Loucy (cell line): ENCODE measurements around the gene L1TD1.
"Not testable (repeated sequence)": the region's sequence is repeated elsewhere in the genome, so short reads cannot be mapped to it uniquely, and the experiment has no call there.

ENCODE experiments used
- H2AFZ ChIP-seq: fragments of 200-600 bp; sonication (generic); 2 replicates; pipeline ENCODE4 v1.6.0; 2016; ENCODE audit warnings: antibody characterized with exemption, mild to moderate bottlenecking, low read length, moderate library complexity
- H3F3A ChIP-seq: fragments of 200-600 bp; 2 replicates; pipeline ENCODE4 v1.6.0; 2016; ENCODE audit warnings: antibody characterized with exemption, low read depth, mild to moderate bottlenecking
- H3K27me3 ChIP-seq: fragments of 200-600 bp; sonication (generic); 2 replicates; pipeline ENCODE4 v1.6.1; 2014; ENCODE audit warnings: low read length, mild to moderate bottlenecking; ENCODE audit not compliant: insufficient read depth, poor library complexity, severe bottlenecking
- H3K36me3 ChIP-seq: fragments of 200-600 bp; sonication (generic); 2 replicates; pipeline ENCODE4 v1.6.1; 2016; ENCODE audit warnings: low read length; ENCODE audit not compliant: insufficient read depth
- H3K4me1 ChIP-seq: fragments of 200-600 bp; sonication (generic); 2 replicates; pipeline ENCODE4 v1.5.1; 2014; ENCODE audit warnings: low read length, mild to moderate bottlenecking; ENCODE audit not compliant: insufficient read depth, poor library complexity, severe bottlenecking
- H3K4me2 ChIP-seq: fragments of 200-600 bp; sonication (generic); 2 replicates; pipeline ENCODE4 v1.6.0; 2014; ENCODE audit warnings: antibody characterized with exemption, low read length, low read depth, mild to moderate bottlenecking; ENCODE audit not compliant: poor library complexity, severe bottlenecking
- H3K4me3 ChIP-seq: fragments of 200-600 bp; sonication (generic); 2 replicates; pipeline ENCODE4 v1.5.1; 2014; ENCODE audit warnings: low read length, mild to moderate bottlenecking, mixed read lengths; ENCODE audit not compliant: poor library complexity, severe bottlenecking
- H3K79me2 ChIP-seq: fragments of 200-600 bp; sonication (generic); 2 replicates; pipeline ENCODE4 v1.6.1; 2014; ENCODE audit warnings: low read length; ENCODE audit not compliant: insufficient read depth
- H3K9ac ChIP-seq: fragments of 200-600 bp; sonication (generic); 2 replicates; pipeline ENCODE4 v1.6.0; 2014; ENCODE audit warnings: mild to moderate bottlenecking, low read depth, low read length, moderate library complexity; ENCODE audit not compliant: poor library complexity, severe bottlenecking
- H3K9me2 ChIP-seq: fragments of 200-600 bp; sonication (generic); replicated peaks from 2 replicates; pipeline ENCODE4 v1.6.1; 2016; ENCODE audit warnings: low read depth, low read length, mixed read lengths
- H3K9me3 ChIP-seq: fragments of 200-600 bp; sonication (generic); 2 replicates; pipeline ENCODE4 v1.6.1; 2014; ENCODE audit warnings: mild to moderate bottlenecking, antibody characterized with exemption, low read length, low read depth; ENCODE audit not compliant: insufficient read depth
- H4K20me1 ChIP-seq: fragments of 200-600 bp; sonication (generic); 2 replicates; pipeline ENCODE4 v1.6.0; 2014; ENCODE audit warnings: antibody characterized with exemption, low read length, mild to moderate bottlenecking; ENCODE audit not compliant: insufficient read depth, poor library complexity, severe bottlenecking
- EZH2phosphoT487 ChIP-seq: fragments of 200-600 bp; IDR thresholded peaks from 2 replicates; pipeline ENCODE4 v1.6.1; 2018; ENCODE audit warnings: antibody characterized with exemption, mild to moderate bottlenecking, moderate library complexity, borderline replicate concordance
- TF ChIP-seq, protein P1 (sequence below): fragments of 200-600 bp; sonication (generic); conservative IDR thresholded peaks from 2 replicates; pipeline ENCODE4 v1.5.1; 2014; ENCODE audit warnings: mild to moderate bottlenecking, antibody characterized with exemption, low read length

The L1TD1 gene

DNA sequence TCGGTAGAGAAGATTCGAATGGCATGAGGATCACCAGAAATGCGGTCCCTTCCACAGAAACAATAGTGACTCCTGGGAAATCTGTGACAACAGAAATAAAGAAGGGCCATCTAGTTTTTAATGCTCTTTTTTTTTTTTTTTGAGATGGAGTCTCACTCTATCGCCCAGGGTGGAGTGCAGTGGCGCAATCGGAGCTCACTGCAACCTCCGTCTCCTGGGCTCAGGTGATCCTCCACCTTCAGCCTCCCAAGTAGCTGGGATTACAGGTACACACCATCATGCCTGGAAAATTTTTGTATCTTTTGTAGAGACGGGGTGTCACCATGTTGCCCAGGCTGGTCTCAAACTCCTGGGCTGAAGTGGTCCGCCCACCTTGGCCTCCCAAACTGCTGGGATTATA is 43.9 kb downstream of the L1TD1 start:
- H3K27me3 ChIP-seq = no peaks in the 10 kb centered on the region

DNA sequence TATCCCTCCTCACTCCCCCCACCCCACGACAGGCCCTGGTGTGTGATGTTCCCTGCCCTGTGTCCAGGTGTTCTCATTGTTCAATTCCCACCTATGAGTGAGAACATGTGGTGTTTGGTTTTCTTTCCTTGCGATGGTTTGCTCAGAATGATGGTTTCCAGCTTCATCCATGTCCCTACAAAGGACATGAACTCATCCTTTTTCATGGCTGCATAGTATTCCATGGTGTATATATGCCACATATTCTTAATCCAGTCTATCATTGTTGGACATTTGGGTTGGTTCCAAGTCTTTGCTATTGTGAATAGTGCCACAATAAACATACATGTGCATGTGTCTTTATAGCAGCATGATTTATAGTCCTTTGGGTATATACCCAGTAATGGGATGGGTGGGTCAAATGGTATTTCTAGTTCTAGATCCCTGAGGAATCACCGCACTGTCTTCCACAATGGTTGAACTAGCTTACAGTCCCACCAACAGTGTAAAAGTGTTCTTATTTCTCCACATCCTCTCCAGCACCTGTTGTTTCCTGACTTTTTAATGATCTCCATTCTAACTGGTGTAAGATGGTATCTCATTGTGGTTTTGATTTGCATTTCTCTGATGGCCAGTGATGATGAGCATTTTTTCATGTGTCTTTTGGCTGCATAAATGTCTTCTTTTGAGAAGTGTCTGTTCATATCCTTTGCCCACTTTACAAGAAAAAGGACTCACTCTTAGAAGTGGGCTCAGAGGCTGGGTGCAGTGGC is 45.2 kb downstream of the L1TD1 start:
- H3K4me1 ChIP-seq, H3K36me3 ChIP-seq, H3F3A ChIP-seq, H4K20me1 ChIP-seq, H3K9me3 ChIP-seq, H3K27me3 ChIP-seq, H3K4me2 ChIP-seq, H3K79me2 ChIP-seq, H3K4me3 ChIP-seq, H3K9me2 ChIP-seq, H2AFZ ChIP-seq, H3K9ac ChIP-seq: not testable (repeated sequence)

More for the DNA sequence above, 43.9 kb downstream of the L1TD1 start:
- Histone ChIP-seq H2AFZ (no peak overlapping the region), H3K4me2 (no peak overlapping the region), H3K79me2 (no peaks in the 10 kb centered on the region), H3F3A (no peaks in the 10 kb centered on the region), H3K4me3 (no peak overlapping the region), H3K4me1 (no peaks in the 10 kb centered on the region), H4K20me1 (no peaks in the 10 kb centered on the region), H3K9me3 (no peaks in the 10 kb centered on the region), H3K9ac (no peak overlapping the region), H3K9me2 (no peaks in the 10 kb centered on the region), H3K36me3 (no peaks in the 10 kb centered on the region)
- no peak for TF ChIP-seq EZH2phosphoT487
- TF ChIP-seq, protein P1, sequence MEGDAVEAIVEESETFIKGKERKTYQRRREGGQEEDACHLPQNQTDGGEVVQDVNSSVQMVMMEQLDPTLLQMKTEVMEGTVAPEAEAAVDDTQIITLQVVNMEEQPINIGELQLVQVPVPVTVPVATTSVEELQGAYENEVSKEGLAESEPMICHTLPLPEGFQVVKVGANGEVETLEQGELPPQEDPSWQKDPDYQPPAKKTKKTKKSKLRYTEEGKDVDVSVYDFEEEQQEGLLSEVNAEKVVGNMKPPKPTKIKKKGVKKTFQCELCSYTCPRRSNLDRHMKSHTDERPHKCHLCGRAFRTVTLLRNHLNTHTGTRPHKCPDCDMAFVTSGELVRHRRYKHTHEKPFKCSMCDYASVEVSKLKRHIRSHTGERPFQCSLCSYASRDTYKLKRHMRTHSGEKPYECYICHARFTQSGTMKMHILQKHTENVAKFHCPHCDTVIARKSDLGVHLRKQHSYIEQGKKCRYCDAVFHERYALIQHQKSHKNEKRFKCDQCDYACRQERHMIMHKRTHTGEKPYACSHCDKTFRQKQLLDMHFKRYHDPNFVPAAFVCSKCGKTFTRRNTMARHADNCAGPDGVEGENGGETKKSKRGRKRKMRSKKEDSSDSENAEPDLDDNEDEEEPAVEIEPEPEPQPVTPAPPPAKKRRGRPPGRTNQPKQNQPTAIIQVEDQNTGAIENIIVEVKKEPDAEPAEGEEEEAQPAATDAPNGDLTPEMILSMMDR = no peak

DNA sequence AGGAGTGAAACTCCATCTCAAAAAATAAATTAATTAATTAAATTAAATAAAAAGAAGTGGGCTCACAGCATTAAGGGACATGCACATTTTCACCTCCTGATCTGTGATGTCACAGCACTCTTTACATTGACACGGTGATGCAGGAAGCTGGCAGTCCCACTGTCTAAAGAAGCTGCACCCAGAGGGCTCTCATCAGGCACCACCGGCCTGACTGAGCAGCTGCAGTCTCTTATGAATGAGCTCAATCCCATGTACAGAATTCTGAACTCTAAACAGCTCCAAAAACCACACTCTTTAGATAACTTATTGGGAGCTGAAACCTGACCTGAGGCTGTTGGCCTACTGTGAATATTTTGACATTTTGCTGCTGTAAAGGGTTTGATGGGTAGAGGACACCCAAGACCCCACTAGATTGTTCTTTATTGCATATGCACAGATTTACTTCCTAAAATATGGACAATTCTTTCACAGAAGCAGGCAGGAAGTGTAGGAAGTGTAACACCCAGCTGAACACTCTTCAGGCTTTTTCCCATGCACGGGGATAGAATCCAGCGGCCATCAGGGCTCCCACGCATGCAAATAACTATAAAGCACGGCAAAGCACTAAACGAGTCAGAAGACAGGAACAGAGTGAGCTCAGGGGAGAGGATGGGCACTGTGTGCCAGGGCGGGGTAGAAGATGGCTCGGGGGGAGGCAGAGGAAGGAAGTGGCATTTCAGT is 46.2 kb downstream of the L1TD1 start:
- Histone ChIP-seq H4K20me1 (no peaks in the 10 kb centered on the region), H3K9ac (no peak overlapping the region), H3F3A (no peaks in the 10 kb centered on the region), H3K9me2 (no peaks in the 10 kb centered on the region), H3K36me3 (no peaks in the 10 kb centered on the region), H3K4me1 (no peaks in the 10 kb centered on the region), H2AFZ (no peak overlapping the region), H3K27me3 (no peaks in the 10 kb centered on the region), H3K79me2 (no peaks in the 10 kb centered on the region), H3K4me3 (no peak overlapping the region), H3K4me2 (no peak overlapping the region), H3K9me3 (no peaks in the 10 kb centered on the region)
- TF ChIP-seq EZH2phosphoT487 = no peak

DNA sequence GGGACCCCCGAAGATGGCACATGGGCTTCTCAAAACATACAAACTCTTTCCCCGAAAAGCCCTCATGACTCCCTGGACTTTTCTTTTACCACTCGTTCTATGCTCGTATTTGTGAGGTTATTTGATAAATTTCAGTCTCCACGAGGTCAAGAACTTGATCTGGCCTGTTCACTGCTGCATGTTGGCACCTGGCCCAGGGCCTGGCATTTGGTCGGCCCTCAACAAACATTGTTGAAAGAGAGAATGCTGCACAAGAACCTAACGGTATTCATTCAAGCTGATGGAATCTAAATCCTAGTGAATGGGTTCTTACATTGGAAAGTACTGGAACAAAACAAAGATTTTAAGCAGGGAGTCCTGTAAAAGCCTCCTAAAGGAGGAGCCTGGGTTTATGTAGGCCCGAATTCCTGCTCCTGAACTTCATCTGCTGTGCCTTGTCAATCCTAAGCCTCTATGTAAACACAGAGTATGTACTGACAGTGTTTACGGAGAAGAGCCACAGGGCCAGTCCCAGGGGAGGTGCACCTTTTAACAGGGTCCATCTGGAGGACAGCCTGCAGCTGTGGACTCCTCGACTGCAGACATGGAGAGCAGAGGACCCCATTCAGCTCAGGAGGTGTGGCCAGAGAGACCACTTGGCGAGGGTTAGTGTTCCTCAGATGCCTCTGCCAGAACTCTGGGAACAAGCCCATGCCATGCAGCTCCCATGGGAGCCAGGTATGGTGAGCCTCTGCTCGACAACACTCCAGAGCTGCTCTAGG is 46.9 kb downstream of the L1TD1 start:
- no peaks in the 10 kb centered on the region for H3K36me3 ChIP-seq
- H4K20me1 ChIP-seq = no peaks in the 10 kb centered on the region
- H3K9me2 ChIP-seq = no peaks in the 10 kb centered on the region
- TF ChIP-seq, protein P1 = no peak
- TF ChIP-seq EZH2phosphoT487 = no peak
- H3K9ac ChIP-seq = no peak overlapping the region
- no peaks in the 10 kb centered on the region for H3K27me3 ChIP-seq
- no peak overlapping the region for H3K4me2 ChIP-seq
- no peak overlapping the region for H2AFZ ChIP-seq
- H3K4me3 ChIP-seq = no peak overlapping the region
- no peaks in the 10 kb centered on the region for H3K4me1 ChIP-seq
- no peaks in the 10 kb centered on the region for H3F3A ChIP-seq
- no peaks in the 10 kb centered on the region for H3K79me2 ChIP-seq
- H3K9me3 ChIP-seq = no peaks in the 10 kb centered on the region

DNA sequence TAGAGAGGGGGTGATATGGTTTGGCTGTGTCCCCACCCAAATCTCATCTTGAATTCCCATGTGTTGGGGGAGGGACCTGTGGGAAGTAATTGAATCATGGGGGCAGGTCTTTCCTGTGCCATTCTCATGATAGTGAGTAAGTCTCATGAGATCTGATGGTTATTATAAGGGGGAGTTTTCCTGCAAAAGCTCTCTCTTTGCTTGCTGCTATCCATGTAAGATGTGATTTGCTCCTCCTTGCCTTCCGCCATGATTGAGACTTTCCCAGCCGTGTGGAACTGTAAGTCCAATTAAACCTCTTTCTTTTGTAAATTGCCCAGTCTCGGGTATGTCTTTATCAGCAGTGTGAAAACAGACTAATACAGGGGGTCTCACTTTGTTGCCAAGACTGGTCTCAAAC is 49.7 kb downstream of the L1TD1 start:
- H3K9me2 ChIP-seq, H3K9ac ChIP-seq, H3K36me3 ChIP-seq, H3K27me3 ChIP-seq, H4K20me1 ChIP-seq, H3K4me2 ChIP-seq, H3K79me2 ChIP-seq, H3K4me1 ChIP-seq, H3K4me3 ChIP-seq, H3F3A ChIP-seq, H2AFZ ChIP-seq, H3K9me3 ChIP-seq: not testable (repeated sequence)
